Smooth muscle cell of the pulmonary artery (primary cell): ENCODE measurements around the gene GPR150. TPM values are rescaled to one million over a fixed set of nuclear protein-coding genes. Genes with fewer than 3 reads are reported as not detected.

Experiments used
- total RNA-seq: library from RNA; depleted of rRNA; stranded (reverse); fragments of >200 nt; gene quantifications from 2 replicates; pipeline ENCODE4 v1.2.3, GENCODE V29; 2014

Gene GPR150
- 0.40 and 0.46 TPM in 2 replicates for total RNA-seq

DNA sequence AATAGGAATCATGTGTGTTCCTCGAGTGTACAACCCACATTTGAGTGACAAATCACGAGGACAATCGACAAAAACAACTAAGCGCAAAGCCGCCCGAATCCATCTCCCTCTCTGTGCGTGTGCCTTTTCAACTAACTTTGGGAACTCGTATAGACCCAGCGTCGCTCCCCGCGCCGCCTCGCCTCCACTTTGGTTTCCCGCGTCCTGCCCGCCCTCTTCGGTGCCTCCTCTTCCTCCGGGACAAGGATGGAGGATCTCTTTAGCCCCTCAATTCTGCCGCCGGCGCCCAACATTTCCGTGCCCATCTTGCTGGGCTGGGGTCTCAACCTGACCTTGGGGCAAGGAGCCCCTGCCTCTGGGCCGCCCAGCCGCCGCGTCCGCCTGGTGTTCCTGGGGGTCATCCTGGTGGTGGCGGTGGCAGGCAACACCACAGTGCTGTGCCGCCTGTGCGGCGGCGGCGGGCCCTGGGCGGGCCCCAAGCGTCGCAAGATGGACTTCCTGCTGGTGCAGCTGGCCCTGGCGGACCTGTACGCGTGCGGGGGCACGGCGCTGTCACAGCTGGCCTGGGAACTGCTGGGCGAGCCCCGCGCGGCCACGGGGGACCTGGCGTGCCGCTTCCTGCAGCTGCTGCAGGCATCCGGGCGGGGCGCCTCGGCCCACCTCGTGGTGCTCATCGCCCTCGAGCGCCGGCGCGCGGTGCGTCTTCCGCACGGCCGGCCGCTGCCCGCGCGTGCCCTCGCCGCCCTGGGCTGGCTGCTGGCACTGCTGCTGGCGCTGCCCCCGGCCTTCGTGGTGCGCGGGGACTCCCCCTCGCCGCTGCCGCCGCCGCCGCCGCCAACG, at the start of gene GPR150:
Gene GPR150, plus strand, starts transcription at position 58 of the 840 bp plus-strand sequence. Its CDS starts 189 bp downstream, at position 247.

DNA sequence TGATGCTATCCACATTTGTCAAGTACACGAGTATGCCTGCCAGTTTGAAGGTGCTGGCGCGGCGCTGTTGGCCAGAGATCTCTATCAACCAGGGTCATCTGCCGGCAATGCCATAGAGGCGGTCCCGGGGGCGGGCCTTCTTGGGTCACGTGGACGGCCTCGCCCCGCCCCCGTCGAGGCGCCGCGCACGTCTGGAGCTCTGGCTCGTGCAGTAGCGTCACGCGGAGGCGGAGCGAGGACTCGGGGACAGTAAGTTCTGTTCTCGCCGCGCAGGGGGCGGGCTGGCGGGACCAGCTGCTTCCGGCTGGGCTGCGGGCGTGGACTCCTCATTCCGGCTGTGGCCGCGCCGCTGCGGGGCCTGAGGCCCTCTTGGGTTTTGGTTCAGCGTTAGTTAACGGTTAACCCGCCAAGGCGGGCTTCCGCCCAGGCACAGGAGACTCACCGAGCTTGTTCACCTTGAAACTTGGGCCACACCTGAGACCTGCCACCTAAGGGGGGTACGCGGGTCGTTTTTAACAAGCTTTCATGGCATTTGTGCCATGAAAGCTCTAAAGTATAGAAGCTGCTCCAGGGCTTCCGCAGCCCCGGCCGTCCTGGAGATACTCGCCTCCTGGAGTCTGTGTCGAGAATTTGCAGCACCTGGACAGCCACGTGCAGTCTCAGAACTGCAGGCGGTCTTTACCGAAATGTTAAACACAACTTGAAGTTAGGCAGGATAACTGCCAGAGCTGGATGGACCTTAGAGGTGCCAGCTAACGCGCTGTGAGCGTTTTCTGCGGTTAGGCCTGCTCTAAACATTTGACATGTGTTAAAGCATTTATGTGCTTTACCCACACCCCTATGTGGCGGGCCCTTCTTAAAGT, 26.9 kb downstream of the GPR150 start, which contains the start of gene RFESD:
Gene RFESD, plus strand, starts transcription at position 209 of the 863 bp plus-strand sequence. CDS start 5,495 bp downstream, outside the sequence.

Other genes with a start within 250 kb of the GPR150 start
- not detected in 2 replicates for gene FAM81B, start 228.7 kb upstream of the GPR150 start, total RNA-seq
- gene SKIC3, start 65.1 kb upstream of the GPR150 start, total RNA-seq, result 148 and 161 TPM in 2 replicates
- gene ARSK, start 65.0 kb upstream of the GPR150 start, total RNA-seq, result 15.0 and 28.6 TPM in 2 replicates
- 1.9 and 2.2 TPM in 2 replicates for gene RFESD, start 26.7 kb downstream of the GPR150 start, total RNA-seq
- 0.13 and 0.30 TPM in 2 replicates for gene SPATA9, start 62.9 kb downstream of the GPR150 start, total RNA-seq
- gene RHOBTB3, start 111.2 kb downstream of the GPR150 start, total RNA-seq, result 120 and 154 TPM in 2 replicates
- 24.8 and 59.6 TPM in 2 replicates for gene GLRX, start 202.6 kb downstream of the GPR150 start, total RNA-seq